Neural cell (in vitro differentiated cells): ENCODE measurements around the gene UMODL1. TPM values are rescaled to one million over a fixed set of nuclear protein-coding genes. Genes with fewer than 3 reads are reported as not detected.

ENCODE experiments used
- H2AFZ ChIP-seq: fragments of 200-600, 300-800 bp; sonication (generic), shearing (Covaris generic); 2 replicates; pipeline ENCODE4 v1.6.0; 2014; ENCODE audit warnings: low read depth, mild to moderate bottlenecking, antibody characterized with exemption, low read length, moderate library complexity
- H3F3A ChIP-seq: fragments of 200-600 bp; shearing (Covaris generic); 2 replicates; pipeline ENCODE4 v1.6.1; 2016; ENCODE audit warnings: mild to moderate bottlenecking, moderate library complexity, mixed read lengths, antibody characterized with exemption, low read length; ENCODE audit not compliant: insufficient read depth, poor library complexity, severe bottlenecking
- H3K27ac ChIP-seq: fragments of 200-600, 300-800 bp; sonication (generic), shearing (Covaris generic); 2 replicates; pipeline ENCODE4 v1.5.1; 2014; ENCODE audit warnings: mild to moderate bottlenecking, low read length, moderate library complexity
- H3K27me3 ChIP-seq: fragments of 300-800, 200-600 bp; sonication (generic), shearing (Covaris generic); 2 replicates; pipeline ENCODE4 v1.6.0; 2014; ENCODE audit warnings: mild to moderate bottlenecking, low read depth, low read length, moderate library complexity; ENCODE audit not compliant: insufficient read depth
- H3K36me3 ChIP-seq: fragments of 300-800, 200-600 bp; sonication (generic), shearing (Covaris generic); 2 replicates; pipeline ENCODE4 v1.5.1; 2014; ENCODE audit warnings: mild to moderate bottlenecking, antibody characterized with exemption, low read length, moderate library complexity; ENCODE audit not compliant: insufficient read depth
- H3K4me2 ChIP-seq: fragments of 300-800, 200-600 bp; sonication (generic), shearing (Covaris generic); 2 replicates; pipeline ENCODE4 v1.6.0; 2014; ENCODE audit warnings: mild to moderate bottlenecking, low read length
- H3K4me3 ChIP-seq: fragments of 300-800, 200-600 bp; sonication (generic), shearing (Covaris generic); 2 replicates; pipeline ENCODE4 v1.5.1; 2014; ENCODE audit warnings: mild to moderate bottlenecking, low read length, moderate library complexity
- H3K79me2 ChIP-seq: fragments of 200-600 bp; shearing (Covaris generic); replicated peaks from 2 replicates; pipeline ENCODE4 v1.6.0; 2014; ENCODE audit warnings: mild to moderate bottlenecking, low read length, moderate library complexity; ENCODE audit not compliant: insufficient read depth
- H3K9ac ChIP-seq: fragments of 300-800, 200-600 bp; sonication (generic), shearing (Covaris generic); 2 replicates; pipeline ENCODE4 v1.6.1; 2016; ENCODE audit warnings: mild to moderate bottlenecking, low read length, mixed read lengths
- H3K9me2 ChIP-seq: fragments of 200-600 bp; shearing (Covaris generic); 2 replicates; pipeline ENCODE4 v1.6.1; 2016; ENCODE audit warnings: mild to moderate bottlenecking, low read length, mixed read lengths; ENCODE audit not compliant: insufficient read depth
- H3K9me3 ChIP-seq: fragments of 200-600, 300-800 bp; sonication (generic), shearing (Covaris generic); 2 replicates; pipeline ENCODE4 v1.6.1; 2016; ENCODE audit warnings: mild to moderate bottlenecking, mixed run types, low read length, moderate library complexity, mixed read lengths
- H4K20me1 ChIP-seq: fragments of 200-600 bp; shearing (Covaris generic); 2 replicates; pipeline ENCODE4 v1.6.1; 2016; ENCODE audit warnings: mild to moderate bottlenecking, mixed run types; ENCODE audit not compliant: insufficient read depth
- CTCF ChIP-seq: fragments of 450-650 bp; IDR thresholded peaks from 2 replicates; pipeline ENCODE4 v1.5.1; 2014; ENCODE audit warnings: antibody characterized with exemption, mild to moderate bottlenecking, moderate library complexity; ENCODE audit not compliant: poor library complexity, severe bottlenecking
- EP300 ChIP-seq: fragments of 450-650 bp; conservative IDR thresholded peaks from 2 replicates; pipeline ENCODE4 v1.6.1; 2014; ENCODE audit warnings: antibody characterized with exemption, mild to moderate bottlenecking, moderate library complexity; ENCODE audit not compliant: poor library complexity, severe bottlenecking
- EZH2 ChIP-seq: fragments of 200-600, 300-800 bp; shearing (Covaris generic), sonication (generic); IDR thresholded peaks from 2 replicates; pipeline ENCODE4 v1.6.1; 2014; ENCODE audit warnings: antibody characterized with exemption, low read length, borderline replicate concordance, mild to moderate bottlenecking; ENCODE audit not compliant: insufficient read depth, poor library complexity, severe bottlenecking
- MXI1 ChIP-seq: fragments of 450-650 bp; conservative IDR thresholded peaks from 2 replicates; pipeline ENCODE4 v1.6.1; 2014; ENCODE audit warnings: antibody characterized with exemption, mild to moderate bottlenecking; ENCODE audit not compliant: poor library complexity, severe bottlenecking
- POLR2AphosphoS5 ChIP-seq: IDR thresholded peaks from 2 replicates; pipeline ENCODE4 v1.6.1; 2012
- RAD21 ChIP-seq: fragments of 450-650 bp; conservative IDR thresholded peaks from 2 replicates; pipeline ENCODE4 v1.6.1; 2014; ENCODE audit warnings: antibody characterized with exemption, mild to moderate bottlenecking, moderate library complexity
- REST ChIP-seq: IDR thresholded peaks from 2 replicates; pipeline ENCODE4 v1.6.1; 2012; ENCODE audit warnings: borderline replicate concordance
- SMC3 ChIP-seq: fragments of 450-650 bp; conservative IDR thresholded peaks from 2 replicates; pipeline ENCODE4 v1.6.1; 2014; ENCODE audit warnings: antibody characterized with exemption, mild to moderate bottlenecking, moderate library complexity; ENCODE audit not compliant: poor library complexity
- TAF1 ChIP-seq: IDR thresholded peaks from 2 replicates; pipeline ENCODE4 v1.6.1; 2012; ENCODE audit warnings: low read depth
- polyA plus RNA-seq: library from polyadenylated mRNA; depleted of rRNA; stranded (reverse); fragments of >200 nt; gene quantifications from 2 replicates; pipeline ENCODE4 v1.2.3, GENCODE V29; 2014

Gene UMODL1
- polyA plus RNA-seq, 1 donor from 2014 or later: 0.11 TPM

GRCh38 chr21:42103843-42104242, 32.7 kb downstream of the UMODL1 start:
- no peaks in the 10 kb centered on the region for H3F3A ChIP-seq
- H2AFZ ChIP-seq: no peak overlapping the region
- no peak overlapping the region for H3K4me2 ChIP-seq
- TF ChIP-seq TAF1 (no peak), CTCF (no peak), REST (no peak), POLR2AphosphoS5 (no peak), EZH2 (no peak), SMC3 (no peak), RAD21 (no peak), MXI1 (no peak), EP300 (no peak)
- H4K20me1 ChIP-seq: no peaks in the 10 kb centered on the region
- H3K9me2 ChIP-seq: no peaks in the 10 kb centered on the region
- H3K9me3 ChIP-seq: no peaks in the 10 kb centered on the region
- H3K79me2 ChIP-seq: no peaks in the 10 kb centered on the region
- H3K27ac ChIP-seq: no peak overlapping the region
- H3K27me3 ChIP-seq: no peaks in the 10 kb centered on the region
- H3K9ac ChIP-seq: no peak overlapping the region
- no peak overlapping the region for H3K4me3 ChIP-seq
- H3K36me3 ChIP-seq: no peaks in the 10 kb centered on the region

GRCh38 chr21:42105476-42106315, 34.6 kb downstream of the UMODL1 start:
- Histone ChIP-seq H3K79me2 (no peaks in the 10 kb centered on the region), H3K9ac (no peak overlapping the region), H4K20me1 (no peaks in the 10 kb centered on the region), H3K4me2 (no peak overlapping the region), H3F3A (no peaks in the 10 kb centered on the region), H3K27ac (no peak overlapping the region), H3K36me3 (no peaks in the 10 kb centered on the region), H3K4me3 (no peak overlapping the region), H3K27me3 (no peaks in the 10 kb centered on the region), H3K9me2 (no peaks in the 10 kb centered on the region), H2AFZ (no peak overlapping the region), H3K9me3 (no peaks in the 10 kb centered on the region)
- TF ChIP-seq TAF1: no peak
- no peak for TF ChIP-seq CTCF
- no peak for TF ChIP-seq EP300
- no peak for TF ChIP-seq RAD21
- TF ChIP-seq REST: no peak
- no peak for TF ChIP-seq EZH2
- TF ChIP-seq MXI1: no peak
- no peak for TF ChIP-seq SMC3
